Mucosa of stomach (tissue), 1 donor: ENCODE data around the gene SUSD2.
A peak's percentile ranks its signal among the peaks of the same experiment; 100 is the strongest.

Experiments
- H3K27me3 ChIP-seq: one replicate; pipeline ENCODE4 v1.7.0; 2013; ENCODE audit warnings: mild to moderate bottlenecking, low read length; ENCODE audit not compliant: control insufficient read depth, insufficient read depth
- H3K36me3 ChIP-seq: one replicate; pipeline ENCODE4 v1.7.0; 2013; ENCODE audit warnings: low read length; ENCODE audit not compliant: control insufficient read depth, insufficient read depth
- H3K4me1 ChIP-seq: one replicate; pipeline ENCODE4 v1.7.0; 2013; ENCODE audit warnings: mild to moderate bottlenecking, low read length; ENCODE audit not compliant: control insufficient read depth, insufficient read depth
- H3K4me3 ChIP-seq: one replicate; pipeline ENCODE4 v1.7.0; 2013; ENCODE audit warnings: low read length
- H3K9ac ChIP-seq: one replicate; pipeline ENCODE4 v1.7.0; 2013; ENCODE audit warnings: mild to moderate bottlenecking, low read length, moderate library complexity
- H3K9me3 ChIP-seq: one replicate; pipeline ENCODE4 v1.7.0; 2013; ENCODE audit warnings: mild to moderate bottlenecking, low read length, moderate library complexity; ENCODE audit not compliant: control insufficient read depth
- donor health status: Pancreatic carcinoma.

The SUSD2 gene

DNA sequence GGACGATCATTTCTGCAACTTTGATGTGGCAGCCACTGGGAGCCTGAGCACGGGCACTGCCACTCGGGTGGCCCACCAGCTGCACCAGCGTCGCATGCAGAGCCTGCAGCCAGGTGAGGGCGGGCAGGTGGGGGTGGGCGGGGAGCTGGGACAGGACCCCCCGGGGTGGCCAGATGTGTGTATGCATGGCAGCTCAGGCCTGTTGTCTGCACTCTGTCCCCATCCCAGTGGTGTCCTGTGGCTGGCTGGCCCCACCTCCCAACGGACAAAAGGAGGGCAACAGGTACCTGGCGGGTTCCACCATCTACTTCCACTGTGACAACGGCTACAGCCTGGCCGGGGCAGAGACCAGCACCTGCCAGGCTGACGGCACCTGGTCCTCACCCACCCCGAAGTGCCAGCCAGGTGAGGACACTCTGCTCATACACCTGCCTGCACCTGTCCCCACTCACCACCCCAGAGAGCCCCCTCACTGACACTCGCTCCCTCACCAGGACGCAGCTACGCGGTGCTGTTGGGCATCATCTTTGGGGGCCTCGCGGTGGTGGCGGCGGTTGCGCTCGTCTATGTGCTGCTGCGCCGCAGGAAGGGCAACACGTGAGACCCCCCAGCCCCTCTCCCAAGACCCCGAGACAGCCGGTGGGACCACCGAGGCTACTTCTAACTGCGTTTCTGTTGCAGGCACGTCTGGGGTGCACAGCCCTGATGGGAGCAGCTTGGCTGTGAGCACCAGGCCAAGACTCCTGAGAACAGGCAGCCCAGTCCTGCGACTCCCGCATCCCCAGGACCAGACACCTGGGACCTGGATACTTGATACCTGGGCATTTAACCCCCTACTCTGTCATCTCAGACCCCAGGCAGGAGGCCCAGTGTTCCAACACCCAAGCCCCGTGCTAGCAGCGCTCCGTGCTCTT is 6.7 kb downstream of the SUSD2 start:
- no peaks in the 10 kb centered on the region for H3K27me3 ChIP-seq
- no peaks in the 10 kb centered on the region for H3K9me3 ChIP-seq
- no peak overlapping the region for H3K4me3 ChIP-seq
- no peaks in the 10 kb centered on the region for H3K36me3 ChIP-seq
- H3K4me1 ChIP-seq = peaks cover 23% of the 10 kb centered on the region
- no peak overlapping the region for H3K9ac ChIP-seq

- no peak overlapping the region for H3K9ac ChIP-seq
- H3K4me1 ChIP-seq = peaks cover 21% of the 10 kb centered on the region
- no peaks in the 10 kb centered on the region for H3K36me3 ChIP-seq
- no peak overlapping the region for H3K4me3 ChIP-seq
- H3K27me3 ChIP-seq = no peaks in the 10 kb centered on the region
- no peaks in the 10 kb centered on the region for H3K9me3 ChIP-seq
Measured at GRCh38 chr22:24188705-24189248, 7.5 kb downstream of the SUSD2 start.

DNA sequence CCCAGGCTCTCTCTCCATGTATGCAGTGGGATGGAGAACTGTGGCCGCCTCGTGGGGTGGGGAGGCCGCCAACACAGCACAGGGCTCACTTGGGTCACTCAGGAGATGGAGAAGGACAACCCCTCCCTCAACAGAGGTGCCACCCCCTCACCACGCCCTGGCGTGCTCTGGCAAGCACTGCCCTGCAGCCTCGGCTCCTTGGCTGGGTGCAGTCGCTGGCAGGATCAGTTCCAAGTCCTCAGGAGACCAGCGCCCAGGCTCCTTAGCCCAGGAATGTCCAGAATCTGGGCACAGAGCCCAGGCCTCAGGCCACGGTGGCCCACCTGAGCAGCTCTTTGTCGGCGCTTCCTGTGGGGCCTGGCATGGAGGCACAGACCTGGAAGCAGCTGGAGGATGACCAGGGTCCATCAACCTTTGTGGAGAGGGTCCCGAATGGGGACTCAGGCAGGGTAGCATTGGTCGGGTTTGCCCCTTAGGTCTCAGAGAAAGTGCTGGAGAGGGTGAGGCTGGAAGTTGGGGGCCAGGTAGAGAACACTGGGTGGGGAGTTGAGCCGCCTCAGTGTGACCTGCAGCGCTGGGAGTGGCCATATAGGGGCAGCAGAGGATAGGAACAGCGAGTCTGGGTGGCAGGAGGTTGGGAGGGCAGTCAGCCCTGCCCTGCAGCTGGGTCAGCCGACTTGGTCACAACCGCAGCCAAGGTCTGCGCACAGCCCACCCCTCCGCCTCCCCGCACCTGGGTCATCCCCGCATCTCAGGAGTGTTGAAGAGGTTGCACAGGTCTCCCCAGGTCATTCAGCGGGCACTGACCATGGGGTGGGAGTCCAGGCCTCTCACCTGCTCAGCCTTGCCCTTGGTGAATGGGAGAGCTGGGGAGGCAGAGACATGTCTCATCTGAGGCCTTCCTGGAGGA is 8.2 kb downstream of the SUSD2 start:
- Histone ChIP-seq H3K36me3 (no peaks in the 10 kb centered on the region), H3K9ac (peak overlapping the region; percentile 60), H3K9me3 (no peaks in the 10 kb centered on the region), H3K27me3 (no peaks in the 10 kb centered on the region), H3K4me1 (peaks cover 17% of the 10 kb centered on the region), H3K4me3 (no peak overlapping the region)

- Histone ChIP-seq H3K9ac (no peak overlapping the region), H3K27me3 (no peaks in the 10 kb centered on the region), H3K4me3 (no peak overlapping the region)
Measured at GRCh38 chr22:24190159-24190540, 8.9 kb downstream of the SUSD2 start.

DNA sequence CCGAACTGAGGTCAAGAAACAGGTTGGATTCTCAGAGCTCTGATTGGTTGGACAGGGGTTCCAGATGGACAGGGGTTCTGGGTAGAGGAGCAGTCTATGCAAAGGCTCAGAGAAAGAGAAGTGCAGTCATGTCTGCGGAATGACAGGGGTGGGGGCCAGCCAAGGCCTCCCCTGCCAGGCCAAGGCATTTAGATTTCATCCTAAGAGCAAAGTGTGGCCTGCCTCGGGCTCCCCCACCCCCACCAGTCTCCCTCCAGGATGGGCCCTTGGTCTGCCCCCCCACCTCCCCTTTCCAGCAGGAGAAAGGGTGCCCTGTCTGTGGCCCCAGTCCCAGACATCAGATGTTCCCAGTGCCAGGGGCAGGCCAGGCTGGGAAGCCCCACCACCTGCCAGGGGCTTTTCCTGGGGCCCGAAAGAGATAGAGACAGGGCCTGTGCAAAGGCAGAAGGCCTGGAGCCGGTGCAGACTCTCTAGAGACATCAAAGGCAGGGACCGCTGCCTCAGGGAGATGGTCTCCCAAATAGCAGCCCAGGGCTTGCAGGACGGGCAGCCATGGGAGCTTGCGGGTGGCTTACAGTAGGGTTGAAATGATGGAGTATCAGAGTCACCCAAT is 9.4 kb downstream of the SUSD2 start:
- no peaks in the 10 kb centered on the region for H3K36me3 ChIP-seq
- H3K4me3 ChIP-seq = no peak overlapping the region
- H3K9me3 ChIP-seq = no peaks in the 10 kb centered on the region
- H3K9ac ChIP-seq = no peak overlapping the region
- H3K27me3 ChIP-seq = no peaks in the 10 kb centered on the region
- H3K4me1 ChIP-seq = peaks cover 21% of the 10 kb centered on the region

More at GRCh38 chr22:24190159-24190540, 8.9 kb downstream of the SUSD2 start:
- H3K9me3 ChIP-seq = no peaks in the 10 kb centered on the region
- peaks cover 17% of the 10 kb centered on the region for H3K4me1 ChIP-seq
- no peaks in the 10 kb centered on the region for H3K36me3 ChIP-seq

- H3K9me3 ChIP-seq = no peaks in the 10 kb centered on the region
- H3K27me3 ChIP-seq = no peaks in the 10 kb centered on the region
Measured at GRCh38 chr22:24191381-24191841, 10.1 kb downstream of the SUSD2 start.

GRCh38 chr22:24191893-24192292 is 10.6 kb downstream of the SUSD2 start:
- Histone ChIP-seq H3K9me3 (no peaks in the 10 kb centered on the region), H3K4me3 (no peak overlapping the region), H3K4me1 (peaks cover 31% of the 10 kb centered on the region), H3K36me3 (no peaks in the 10 kb centered on the region), H3K9ac (no peak overlapping the region), H3K27me3 (no peaks in the 10 kb centered on the region)

More at GRCh38 chr22:24191381-24191841, 10.1 kb downstream of the SUSD2 start:
- Histone ChIP-seq H3K4me1 (peaks cover 28% of the 10 kb centered on the region), H3K4me3 (no peak overlapping the region), H3K9ac (no peak overlapping the region), H3K36me3 (no peaks in the 10 kb centered on the region)

- no peak overlapping the region for H3K4me3 ChIP-seq
- no peak overlapping the region for H3K9ac ChIP-seq
- H3K27me3 ChIP-seq = no peaks in the 10 kb centered on the region
- no peaks in the 10 kb centered on the region for H3K36me3 ChIP-seq
- no peaks in the 10 kb centered on the region for H3K9me3 ChIP-seq
- peaks cover 28% of the 10 kb centered on the region for H3K4me1 ChIP-seq
Measured at GRCh38 chr22:24198682-24199052, 17.4 kb downstream of the SUSD2 start.

- no peak overlapping the region for H3K9ac ChIP-seq
Measured at GRCh38 chr22:24200619-24201212, 19.4 kb downstream of the SUSD2 start.

GRCh38 chr22:24201681-24202614 is 20.7 kb downstream of the SUSD2 start:
- Histone ChIP-seq H3K9me3 (no peaks in the 10 kb centered on the region), H3K4me1 (peaks cover 18% of the 10 kb centered on the region), H3K9ac (no peak overlapping the region), H3K4me3 (no peak overlapping the region), H3K36me3 (no peaks in the 10 kb centered on the region), H3K27me3 (no peaks in the 10 kb centered on the region)

More at GRCh38 chr22:24200619-24201212, 19.4 kb downstream of the SUSD2 start:
- Histone ChIP-seq H3K27me3 (no peaks in the 10 kb centered on the region), H3K36me3 (no peaks in the 10 kb centered on the region), H3K4me1 (peaks cover 24% of the 10 kb centered on the region), H3K9me3 (no peaks in the 10 kb centered on the region), H3K4me3 (no peak overlapping the region)
